K562 (cell line): ENCODE data around the gene AP4S1. TPM values are rescaled to one million over a fixed set of nuclear protein-coding genes. Genes with fewer than 3 reads are reported as not detected.

ENCODE experiments used
- ARID2 ChIP-seq: fragments of 450-650 bp; IDR thresholded peaks from 2 replicates; pipeline ENCODE4 v1.6.1; 2017; ENCODE audit warnings: antibody characterized with exemption, mild to moderate bottlenecking
- CTBP1 ChIP-seq: fragments of 450-650 bp; IDR thresholded peaks from 2 replicates; pipeline ENCODE4 v1.6.1; 2016; ENCODE audit warnings: borderline replicate concordance
- GABPA ChIP-seq: fragments of 200-800 bp; sonication (Bioruptor generic); conservative IDR thresholded peaks from 2 replicates; pipeline ENCODE4 v1.6.1; 2016; ENCODE audit warnings: low read depth, missing genetic modification characterization, missing compliant biosample characterization
- HDAC1 ChIP-seq, 2 experiments: fragments of 450-650 bp; IDR thresholded peaks; 2 replicates each; pipeline ENCODE4 v1.6.1; 2016 to 2017; ENCODE audit warnings: inconsistent platforms in 1 of 2, mild to moderate bottlenecking in 1 of 2, moderate library complexity in 1 of 2
- HDAC2 ChIP-seq: fragments of 450-650 bp; IDR thresholded peaks from 2 replicates; pipeline ENCODE4 v1.6.1; 2016; ENCODE audit warnings: mild to moderate bottlenecking
- HNRNPLL ChIP-seq: fragments of 200-400 bp; formaldehyde crosslinking; IDR thresholded peaks from 2 replicates; pipeline ENCODE4 v1.6.1; 2017; ENCODE audit warnings: low read length, low read depth, mild to moderate bottlenecking; ENCODE audit not compliant: poor library complexity, severe bottlenecking
- MNT ChIP-seq, 2 experiments: fragments of 450-650 bp; conservative IDR thresholded peaks; 2 replicates each; pipeline ENCODE4 v1.6.1; 2017; ENCODE audit warnings: mild to moderate bottlenecking in 2 of 2, moderate library complexity in 2 of 2
- POLR2B ChIP-seq: fragments of 450-650 bp; IDR thresholded peaks from 2 replicates; pipeline ENCODE4 v1.6.1; 2018; ENCODE audit warnings: low read depth; ENCODE audit not compliant: partially characterized antibody
- RAD21 ChIP-seq, 2 experiments: fragments of 250-450 bp in 1 of 2; fragments of 450-650 bp in 1 of 2; sonication (Bioruptor Pico) in 1 of 2; formaldehyde crosslinking in 1 of 2; IDR thresholded peaks in 1 of 2; conservative IDR thresholded peaks in 1 of 2; 2 replicates each; pipeline versions ENCODE4 v1.4.0 to v1.8.0; 2020 to 2022; ENCODE audit warnings: mild to moderate bottlenecking in 2 of 2, moderate library complexity in 1 of 2
- RBFOX2 ChIP-seq: fragments of 200-400 bp; formaldehyde crosslinking; IDR thresholded peaks from 2 replicates; pipeline ENCODE4 v1.6.1; 2017; ENCODE audit warnings: low read depth, mild to moderate bottlenecking, low read length, moderate library complexity
- SAFB2 ChIP-seq: fragments of 200-400 bp; formaldehyde crosslinking; IDR thresholded peaks from 2 replicates; pipeline ENCODE4 v1.6.1; 2018; ENCODE audit warnings: borderline replicate concordance, low read length, low read depth, moderate library complexity; ENCODE audit not compliant: severe bottlenecking
- SMARCC2 ChIP-seq: fragments of 450-650 bp; IDR thresholded peaks from 2 replicates; pipeline ENCODE4 v1.6.1; 2017; ENCODE audit warnings: antibody characterized with exemption, moderate library complexity, mild to moderate bottlenecking, low read depth
- SRF ChIP-seq, 2 experiments: fragments of 250-450, 450-650 bp in 1 of 2; sonication (Bioruptor Pico) in 1 of 2; sonication (generic) in 1 of 2; formaldehyde crosslinking; IDR thresholded peaks; 2 replicates each; pipeline versions ENCODE4 v1.5.0 to v1.5.1; 2020 to 2022; ENCODE audit warnings: mild to moderate bottlenecking in 1 of 2, missing genetic modification reagents in 1 of 2
- STAT5B ChIP-seq: fragments of 250-450 bp; sonication (Bioruptor Pico); IDR thresholded peaks from 2 replicates; pipeline ENCODE4 v1.8.0; 2021; ENCODE audit warnings: mild to moderate bottlenecking, inconsistent platforms
- TAL1 ChIP-seq: fragments of 450-650 bp; IDR thresholded peaks from 2 replicates; pipeline ENCODE4 v1.6.1; 2016; ENCODE audit warnings: mild to moderate bottlenecking
- TRIM28 ChIP-seq: fragments of 450-650 bp; IDR thresholded peaks from 2 replicates; pipeline ENCODE4 v1.6.1; 2017
- ZBTB49 ChIP-seq: sonication (generic); formaldehyde crosslinking; IDR thresholded peaks from 2 replicates; pipeline ENCODE4 v1.8.0; 2022; ENCODE audit warnings: missing genetic modification reagents, mild to moderate bottlenecking, borderline replicate concordance
- ZNF395 ChIP-seq: fragments of 200-800 bp; sonication (Bioruptor generic); IDR thresholded peaks from 2 replicates; pipeline ENCODE4 v1.6.1; 2017; ENCODE audit warnings: missing genetic modification characterization, missing compliant biosample characterization
- ZNF707 ChIP-seq: fragments of 250-450 bp; sonication (Bioruptor Pico); conservative IDR thresholded peaks from 2 replicates; pipeline ENCODE4 v1.8.0; 2022; ENCODE audit warnings: inconsistent platforms, mild to moderate bottlenecking, moderate library complexity
- polyA plus RNA-seq, 8 experiments: library from polyadenylated mRNA; depleted of rRNA in 4 of 8; stranded (reverse) in 5 of 8; unstranded in 3 of 8; fragments of >200 nt; fragmentation: Nextera tagmentation in 2 of 8; fragmentation: Illumina TruSeq in 1 of 8; extraction: Ambion mirVana in 2 of 8; extraction: Trizol in 1 of 8; gene quantifications; 2 replicates each; pipeline versions ENCODE4 v1.2.1 to v1.2.3, GENCODE V29; 2011 to 2014; ENCODE audit warnings: inconsistent platforms in 1 of 8, missing spikeins in 1 of 8
- total RNA-seq, 7 experiments: library from RNA; depleted of rRNA in 6 of 7; stranded (reverse); fragments of >200 nt in 6 of 7; fragmentation: Illumina TruSeq in 2 of 7; extraction: Trizol in 2 of 7; gene quantifications; 2 replicates each; pipeline versions ENCODE4 v1.2.1 to v1.2.3, GENCODE V29; 2011 to 2021; ENCODE audit warnings: low replicate concordance in 1 of 7

The AP4S1 gene
- total and polyA plus RNA-seq, 9 of the 15 experiments (the other 6 are each of a cell fraction or from before 2014, with no cell fraction given): 3.7 to 7.8 (median 5.9) TPM

- TF ChIP-seq RAD21 (CRISPR knock-in tag; conservative IDR thresholded peaks at IDR 0.05 in 1 of 2, IDR thresholded peaks at IDR 0.05 in 1 of 2) (peak in 1 of 2 experiments; percentile 23; a peak in 1 of 4 replicates), POLR2B (peak; percentile 43), ZBTB49 (CRISPR knock-in tag) (no peak), TAL1 (peak; percentile 54), SRF (CRISPR knock-in tag; IDR thresholded peaks at IDR 0.05) (peak in 1 of 2 experiments; percentile 91; a peak in 2 of 4 replicates), ARID2 (peak; percentile 24; the same call in 1 of the 2 replicates), SMARCC2 (0 out of 2 replicates have a peak, but pooled peaks have one; percentile 22), STAT5B (no peak), ZNF395 (CRISPR knock-in tag) (peak; percentile 27; the same call in 1 of the 2 replicates), RBFOX2 (peak; percentile 70), MNT (conservative IDR thresholded peaks at IDR 0.05) (peak in 1 of 2 experiments; percentile 67; a peak in 2 of 4 replicates), TRIM28 (peak; percentile 35; the same call in 1 of the 2 replicates), CTBP1 (peak; percentile 44; the same call in 1 of the 2 replicates), ZNF707 (CRISPR knock-in tag) (no peak), SAFB2 (no peak), HDAC1 (IDR thresholded peaks at IDR 0.05) (peak in 1 of 2 experiments; percentile 46; a peak in 1 of 4 replicates), GABPA (tag) (peak; percentile 40; the same call in 1 of the 2 replicates), HNRNPLL (peak; percentile 87), HDAC2 (peak; percentile 56)
These were observed 1.2 kb downstream of the AP4S1 start (continued) for GRCh38 chr14:31026450-31027235.
